SK-N-MC (cell line): ENCODE results near the gene MDN1.

Experiments used
- EZH2 ChIP-seq: fragments of 200-600 bp; sonication (generic); IDR thresholded peaks from one replicate; pipeline ENCODE4 v1.6.1; 2017; ENCODE audit warnings: antibody characterized with exemption
- POLR2AphosphoS5 ChIP-seq: IDR thresholded peaks from 2 replicates; pipeline ENCODE4 v1.6.1; 2012; ENCODE audit warnings: mild to moderate bottlenecking, low read depth, low read length, borderline replicate concordance

GRCh38 chr6:89693207-89693606 lies 126.4 kb downstream of the MDN1 start:
- TF ChIP-seq EZH2 (no peak), POLR2AphosphoS5 (no peak)
